DMS153 treated with DMSO at 0.1 percent for 48 hours (cell line): ENCODE measurements around the gene RASD1.
"Not testable (repeated sequence)": the region's sequence is repeated elsewhere in the genome, so short reads cannot be mapped to it uniquely, and the experiment has no call there.

Experiments used
- DNase-seq: peaks from one replicate; lab custom pipeline; 2025; ENCODE audit not compliant: unreplicated experiment; lab: John Stamatoyannopoulos, UW

Gene RASD1

DNA sequence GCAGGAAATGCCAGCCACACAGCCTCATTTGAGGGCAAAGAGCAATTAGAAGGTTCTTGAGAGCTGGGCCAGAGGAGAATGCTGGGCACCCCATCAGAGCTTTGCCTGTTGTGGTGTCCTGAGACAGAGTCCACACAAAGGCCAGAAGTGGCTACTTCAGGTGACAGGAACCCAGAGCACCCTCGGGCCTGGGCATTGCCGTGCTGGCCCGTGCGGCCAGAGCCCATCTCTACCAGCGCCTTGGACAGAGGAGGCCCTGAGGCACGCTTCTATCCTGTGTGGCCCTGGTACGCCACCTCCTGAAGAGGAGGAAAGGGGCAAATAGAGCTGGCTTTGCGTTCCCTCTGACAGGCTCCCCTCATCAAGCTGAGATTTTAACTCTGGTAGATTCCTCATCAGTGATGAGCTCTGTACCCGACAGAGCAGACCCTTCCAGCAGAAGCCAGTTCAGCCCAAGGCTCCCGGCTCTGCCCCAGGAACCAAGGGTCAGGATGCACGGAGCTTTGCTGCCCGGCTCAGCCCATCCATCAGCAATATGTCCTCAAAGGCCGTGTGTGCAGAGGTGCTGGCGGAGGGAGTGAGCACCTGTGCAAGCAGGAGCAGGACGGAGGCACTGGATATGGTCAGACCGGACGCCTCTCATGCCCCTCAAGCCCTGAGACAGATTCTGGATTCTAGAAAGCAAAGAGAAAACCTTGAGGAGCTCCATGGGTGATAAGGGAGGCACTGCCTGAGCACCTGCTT, 3.4 kb upstream of the RASD1 start:
- no peak for DNase-seq

DNA sequence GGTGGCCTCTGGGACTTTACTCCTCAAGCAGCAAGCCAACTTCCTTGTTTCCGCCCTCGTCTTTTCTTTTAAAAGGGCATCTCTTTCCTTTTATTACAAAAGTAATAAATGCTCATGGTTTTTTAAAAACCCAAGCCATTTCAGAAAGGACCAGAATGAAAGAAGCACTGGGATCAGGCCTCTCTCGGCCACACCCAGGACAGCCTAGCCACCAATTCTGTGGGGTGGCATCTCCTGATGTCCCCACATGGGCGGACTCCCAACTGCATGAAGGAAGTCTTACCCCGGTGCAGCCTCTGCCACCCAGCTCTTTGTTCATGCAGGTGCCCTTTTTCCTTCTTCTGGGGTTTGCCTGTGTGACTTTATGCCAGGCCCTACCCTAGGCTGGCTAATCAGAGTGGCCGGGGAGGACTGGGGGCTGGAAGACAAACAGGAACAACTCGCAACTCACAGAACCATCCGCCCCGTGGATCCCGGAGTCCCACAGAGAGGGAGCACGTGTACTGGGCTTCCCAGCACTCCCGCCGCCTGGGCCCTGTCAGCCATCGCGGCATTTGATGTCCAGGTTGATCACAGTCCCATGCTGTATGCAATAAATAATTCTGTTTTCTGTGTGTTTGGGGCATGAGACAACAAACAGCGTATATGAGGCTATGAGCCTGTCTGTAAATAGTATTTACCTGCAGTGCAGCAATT, 2.6 kb upstream of the RASD1 start:
- no peak for DNase-seq

DNA sequence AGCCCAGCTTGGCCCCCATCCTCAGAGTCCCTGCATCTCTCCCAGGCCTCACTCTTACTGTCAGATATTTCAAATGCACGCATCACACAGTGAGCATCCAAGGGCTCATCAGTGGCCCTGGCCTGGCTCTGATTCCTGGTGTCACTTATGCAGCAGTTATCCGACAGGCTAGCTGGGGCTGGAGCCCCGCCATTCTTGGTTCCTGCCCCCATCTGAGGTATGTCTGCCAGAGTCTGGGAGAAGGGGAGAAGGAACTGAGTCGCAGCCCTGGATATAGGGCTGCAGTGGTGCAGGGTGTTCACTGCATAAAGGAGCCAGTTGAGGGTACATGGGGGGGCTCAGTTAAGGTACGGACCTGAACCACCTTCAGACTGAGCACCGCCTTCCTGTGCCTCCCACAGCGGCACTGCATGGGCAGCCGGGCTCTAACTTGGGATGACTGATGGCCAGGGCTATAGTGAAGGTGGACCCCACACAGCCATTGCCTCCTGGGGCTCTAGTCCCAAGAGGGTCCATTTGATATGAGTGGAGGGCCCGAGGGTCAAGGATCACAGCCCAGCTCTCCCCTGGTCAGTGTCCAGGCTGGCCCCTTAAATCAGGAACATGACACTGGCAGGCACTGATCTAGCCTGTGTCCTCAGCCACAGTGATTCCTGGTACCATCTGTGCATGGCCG, 1.8 kb upstream of the RASD1 start:
- no peak for DNase-seq

DNA sequence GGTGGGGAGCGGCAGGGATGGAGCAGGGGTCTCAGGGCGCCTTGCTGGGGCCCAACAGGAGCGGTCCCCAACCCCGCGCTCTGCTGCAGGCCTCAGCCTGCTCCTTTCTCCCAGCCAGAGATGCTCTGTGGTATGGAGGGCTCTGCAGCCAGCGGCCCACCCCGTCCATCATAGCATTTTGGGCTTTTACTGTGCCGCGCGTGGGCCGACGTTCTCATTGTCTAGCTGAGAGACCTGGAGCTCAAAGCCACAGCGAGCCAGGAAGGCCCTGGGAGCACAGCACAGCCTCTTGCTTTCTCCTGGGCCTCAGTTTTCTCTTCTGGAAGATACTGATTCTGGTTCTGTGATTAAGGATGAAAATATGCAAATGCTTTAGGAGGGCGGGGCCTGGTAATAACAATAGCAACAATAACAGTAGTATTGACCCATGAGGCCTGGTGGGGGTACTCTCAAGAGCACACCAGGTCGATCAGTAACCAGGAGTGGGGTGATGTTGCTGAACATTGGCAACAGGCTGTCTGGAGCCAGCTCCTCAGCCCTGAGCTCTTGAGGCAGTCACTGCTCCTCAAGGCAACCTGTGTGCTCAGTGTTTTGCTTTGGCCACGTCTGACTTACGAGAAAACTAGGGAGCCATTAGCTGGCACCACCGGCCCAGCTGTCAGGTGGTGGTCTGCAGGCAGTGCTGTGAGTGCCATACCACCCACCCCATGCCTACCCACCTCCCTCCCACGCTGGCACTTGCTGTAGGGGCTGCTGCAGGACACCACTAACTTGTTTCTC, 1.1 kb upstream of the RASD1 start:
- DNase-seq, result no peak

DNA sequence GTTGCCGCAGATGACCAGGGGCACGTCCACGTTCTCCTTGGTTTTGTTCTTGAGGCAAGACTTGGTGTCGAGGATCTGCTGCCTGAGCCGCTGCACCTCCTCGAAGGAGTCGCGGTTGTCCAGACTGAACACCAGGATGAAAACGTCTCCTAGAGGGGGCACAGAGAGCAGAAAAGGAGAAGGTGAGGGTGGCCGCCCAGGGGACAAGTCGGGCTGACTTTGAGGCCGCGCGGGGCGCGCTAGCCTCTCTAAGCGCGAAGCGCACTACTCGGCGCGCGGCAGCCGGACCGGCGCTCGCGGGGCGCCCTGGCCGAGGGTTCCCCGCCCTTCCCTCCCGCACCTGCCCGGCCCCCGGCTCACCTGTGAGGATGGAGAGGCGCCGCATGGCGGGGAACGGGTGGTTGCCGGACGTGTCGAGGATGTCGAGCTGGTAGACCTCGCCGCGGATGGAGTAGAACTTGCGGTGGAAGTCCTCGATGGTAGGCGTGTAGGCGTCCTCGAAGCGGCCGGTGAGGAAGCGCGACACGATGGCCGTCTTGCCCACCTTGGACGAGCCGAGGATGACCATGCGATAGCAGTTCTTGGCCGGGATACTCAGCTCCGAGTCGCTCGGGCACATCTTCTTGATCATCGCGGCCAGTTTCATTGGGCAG, 533 bp downstream of the RASD1 start:
- no peak for DNase-seq

DNA sequence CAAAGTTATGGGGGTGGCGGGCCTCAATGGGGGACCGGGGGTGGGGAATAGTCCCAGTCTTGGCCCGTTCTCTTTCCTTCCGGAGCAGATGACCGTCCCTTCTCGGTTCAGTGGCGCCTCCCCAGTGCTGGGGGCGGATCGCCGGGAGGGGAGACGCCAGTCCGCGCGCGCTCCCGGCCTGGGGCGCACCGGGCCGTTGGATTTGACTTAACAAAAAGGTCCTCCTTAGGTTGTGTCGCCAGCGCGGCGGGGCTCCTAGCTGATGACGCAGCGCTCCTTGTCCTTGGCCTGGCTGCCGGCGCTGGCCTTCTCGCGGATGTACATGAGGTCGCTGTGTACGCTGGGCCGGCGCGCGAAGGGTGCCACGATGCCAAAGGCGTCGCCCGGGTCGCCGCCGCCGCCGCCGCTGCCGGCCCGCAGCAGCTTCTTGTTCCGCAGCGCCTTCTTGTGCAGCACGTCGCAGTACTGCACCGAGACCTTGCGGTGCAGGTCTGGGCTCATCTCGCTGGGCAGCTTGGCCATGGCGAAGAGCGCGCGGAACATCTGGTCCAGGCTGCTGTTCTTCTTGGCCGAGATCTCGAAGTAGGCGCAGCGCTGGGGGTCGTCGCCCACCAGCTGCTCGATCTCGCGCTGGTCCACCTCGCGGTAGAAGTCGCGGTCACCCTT, 1.2 kb downstream of the RASD1 start:
- no peak for DNase-seq

DNA sequence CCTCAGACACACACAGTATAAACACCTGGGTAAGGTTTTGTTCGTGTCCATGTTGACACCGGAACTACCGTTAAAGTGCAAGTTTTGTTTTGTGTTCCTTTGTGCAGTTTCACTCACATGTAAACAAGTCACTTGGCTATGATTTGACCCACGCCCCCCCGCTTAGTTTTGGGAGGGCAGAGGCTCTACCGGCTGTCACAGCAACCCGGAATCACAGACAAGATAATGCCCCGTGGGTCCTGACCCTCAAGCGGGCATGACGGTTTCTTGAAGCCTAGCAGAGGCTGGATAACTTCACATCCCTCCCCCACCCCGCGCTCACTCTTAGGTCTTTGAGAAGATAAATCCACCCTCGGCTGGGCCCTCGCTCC, 1.7 kb downstream of the RASD1 start:
- no peak for DNase-seq

DNA sequence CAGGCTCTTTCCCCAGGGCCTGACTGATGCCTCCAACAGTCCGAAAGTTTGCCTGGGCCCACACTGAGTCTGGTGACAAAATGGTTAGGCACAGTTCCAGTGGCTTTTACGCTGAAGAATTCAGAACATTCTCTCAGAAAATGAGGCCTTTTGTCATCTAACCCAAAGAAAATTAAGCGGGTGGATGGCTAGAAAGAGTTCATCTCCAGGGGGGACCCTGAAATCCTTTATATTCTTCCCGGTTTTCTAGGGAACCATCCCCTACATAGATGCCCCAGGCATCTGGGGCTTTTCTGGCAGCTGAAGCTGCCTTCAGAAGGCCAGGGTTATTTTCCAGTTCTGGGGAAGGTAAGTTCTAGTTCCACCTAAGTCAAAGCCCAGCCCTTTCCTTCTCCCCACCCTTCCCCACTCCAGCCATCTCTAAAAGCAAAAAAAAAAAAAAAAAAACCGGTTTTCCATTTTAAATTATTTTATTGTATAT, 2.2 kb downstream of the RASD1 start:
- DNase-seq, result no peak

DNA sequence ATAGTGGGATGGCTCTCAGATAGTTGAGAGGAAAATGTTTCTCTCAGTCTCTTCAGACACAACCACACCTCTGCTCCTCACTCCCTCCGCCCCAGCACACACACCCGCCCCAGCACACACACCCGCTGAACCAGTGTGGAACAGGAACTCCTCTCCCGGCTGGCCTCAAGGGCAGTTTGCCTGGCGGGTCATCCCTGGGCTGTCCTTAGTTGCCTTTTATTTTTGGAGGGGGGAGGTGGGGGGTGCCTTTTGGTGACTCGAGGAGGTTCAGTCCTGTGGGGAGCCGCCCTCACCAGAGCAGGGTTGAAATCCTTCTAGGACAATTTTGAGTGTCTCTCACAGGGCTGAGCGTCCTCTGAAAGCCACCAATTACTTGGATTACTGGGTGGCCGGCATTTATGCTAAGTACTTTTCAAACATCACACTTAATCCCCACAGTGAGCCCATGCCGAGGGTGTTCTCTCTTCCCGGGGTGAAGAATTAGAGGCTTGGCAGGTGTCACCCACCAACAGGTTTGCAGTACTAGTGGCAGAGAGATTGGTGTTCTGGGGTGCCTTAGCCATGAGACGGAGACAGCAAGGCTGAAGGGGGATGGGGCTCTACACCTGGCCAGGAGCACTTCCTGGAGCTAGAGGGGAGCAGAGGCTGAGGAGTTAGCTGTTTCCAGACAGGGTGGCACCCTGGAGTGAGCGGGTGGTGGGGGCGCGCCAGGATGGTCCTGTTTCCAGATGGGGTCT, 2.8 kb downstream of the RASD1 start:
- DNase-seq, result no peak

DNA sequence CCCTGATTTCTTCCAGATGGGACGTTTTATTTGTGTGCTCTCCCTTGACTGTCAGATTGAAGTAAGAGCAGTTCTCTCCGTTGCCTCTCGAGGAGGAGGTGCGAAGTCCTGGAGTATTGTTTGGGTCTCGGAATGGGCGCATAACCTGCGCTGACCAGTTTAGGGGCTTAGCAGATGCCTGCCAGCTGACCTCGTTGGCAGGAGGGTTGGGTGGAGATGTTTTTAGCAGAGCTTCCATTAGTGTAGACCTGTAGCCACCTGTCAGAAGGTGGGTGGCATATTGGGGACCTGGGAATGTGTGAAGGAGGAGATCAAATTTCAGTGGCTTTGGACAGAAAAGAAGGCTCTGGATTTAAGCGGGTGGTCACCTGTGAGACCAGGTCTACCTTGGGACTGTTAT, 3.6 kb downstream of the RASD1 start:
- no peak for DNase-seq

DNA sequence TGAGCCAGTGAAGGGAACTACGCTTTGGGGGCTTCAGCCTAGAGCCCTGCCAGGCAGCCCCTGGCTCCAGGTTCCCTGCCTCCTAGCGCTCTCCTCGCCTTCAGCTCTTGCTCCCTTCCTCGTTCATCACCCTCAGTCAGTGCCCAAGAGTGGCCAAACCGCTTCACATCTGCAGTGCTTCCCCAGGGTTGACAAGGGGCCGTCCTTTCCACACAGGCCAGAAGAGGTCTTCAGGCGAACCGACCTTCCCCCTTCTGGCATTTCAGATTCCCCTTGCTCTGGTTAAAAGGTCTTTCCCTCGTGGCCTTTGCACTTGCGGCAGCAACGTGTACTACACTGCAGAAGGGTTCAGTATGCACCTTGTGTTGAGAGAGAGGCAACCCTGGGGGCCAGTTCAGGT, 4.1 kb downstream of the RASD1 start:
- DNase-seq, result no peak

DNA sequence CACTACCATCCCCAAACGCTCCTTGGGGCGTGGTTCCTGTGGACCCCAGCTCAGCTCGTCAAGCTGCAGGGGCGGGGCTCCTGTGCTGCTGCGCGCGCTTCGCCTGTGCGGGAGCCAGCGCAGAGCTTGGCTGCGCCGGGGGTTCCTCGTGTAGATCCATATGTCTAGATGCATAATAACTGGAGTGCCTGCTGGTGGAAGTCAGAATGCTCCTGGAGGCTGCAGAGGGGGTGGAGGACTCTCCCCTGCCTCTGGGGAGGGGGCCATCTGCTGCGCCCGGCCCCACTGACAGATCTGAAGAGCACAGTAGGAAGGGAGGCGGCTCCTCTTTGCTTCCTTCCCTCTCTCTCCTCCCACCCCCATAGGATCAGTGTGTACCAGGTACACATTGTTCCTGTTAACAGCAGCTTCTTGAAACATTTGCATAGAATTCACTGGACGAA, 4.6 kb downstream of the RASD1 start:
- no peak for DNase-seq

DNA sequence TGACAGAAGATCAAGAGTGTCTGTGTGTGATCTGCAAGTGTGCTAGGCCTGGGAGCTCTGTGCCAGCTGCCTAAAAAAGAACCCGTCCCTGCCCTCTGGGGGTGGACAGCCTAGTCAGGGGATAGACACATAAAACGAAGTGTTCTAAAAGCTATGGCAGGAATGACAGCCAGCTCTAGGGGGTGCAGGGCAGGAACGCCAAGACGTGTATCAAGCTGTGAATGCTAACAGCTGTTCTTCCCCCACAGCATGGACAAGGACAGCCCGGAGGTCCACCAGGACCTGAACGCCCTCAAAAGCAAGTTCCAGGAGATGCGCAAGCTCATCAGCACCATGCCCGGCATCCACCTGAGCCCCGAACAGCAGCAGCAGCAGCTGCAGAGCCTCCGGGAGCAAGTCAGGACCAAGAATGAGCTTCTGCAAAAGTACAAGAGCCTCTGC, 5.1 kb downstream of the RASD1 start:
- no peak for DNase-seq

DNA sequence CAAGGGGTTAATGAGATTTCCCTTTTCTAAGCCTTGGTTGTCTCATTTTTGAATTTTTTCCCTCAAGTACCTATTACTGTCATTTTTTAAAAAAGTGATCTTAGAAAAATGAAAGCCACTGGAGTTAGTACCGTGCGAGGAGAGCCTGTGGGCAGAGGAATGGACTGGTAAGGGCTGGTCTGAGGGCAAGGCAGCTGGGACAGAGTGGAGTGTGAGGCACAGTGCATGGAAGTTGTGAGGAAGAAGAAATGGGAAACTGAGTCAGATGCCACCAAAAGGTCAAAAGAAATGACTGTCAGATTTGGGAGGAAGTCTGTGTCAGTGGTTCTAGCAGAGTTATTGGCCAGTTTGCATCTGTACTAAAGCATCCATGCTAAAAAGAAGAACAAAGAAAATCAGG, 8.2 kb downstream of the RASD1 start:
- DNase-seq, result no peak

DNA sequence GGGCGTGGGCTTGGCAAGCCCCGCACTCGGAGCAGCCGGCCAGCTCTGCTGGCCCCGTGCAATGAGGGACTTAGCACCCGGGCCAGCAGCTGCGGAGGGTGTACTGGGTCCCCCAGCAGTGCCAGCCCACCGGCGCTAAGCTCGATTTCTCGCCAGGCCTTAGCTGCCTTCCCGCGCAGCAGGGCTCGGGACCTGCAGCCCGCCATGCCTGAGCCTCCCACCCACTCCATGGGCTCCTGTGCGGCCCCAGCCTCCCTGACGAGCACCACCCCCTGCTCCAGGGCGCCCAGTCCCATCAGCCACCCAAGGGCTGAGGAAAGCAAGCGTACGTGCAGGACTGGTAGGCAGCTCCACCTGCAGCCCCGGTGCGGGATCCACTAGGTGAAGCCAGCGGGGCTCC, 9.8 kb downstream of the RASD1 start:
- not testable (repeated sequence) for DNase-seq

DNA sequence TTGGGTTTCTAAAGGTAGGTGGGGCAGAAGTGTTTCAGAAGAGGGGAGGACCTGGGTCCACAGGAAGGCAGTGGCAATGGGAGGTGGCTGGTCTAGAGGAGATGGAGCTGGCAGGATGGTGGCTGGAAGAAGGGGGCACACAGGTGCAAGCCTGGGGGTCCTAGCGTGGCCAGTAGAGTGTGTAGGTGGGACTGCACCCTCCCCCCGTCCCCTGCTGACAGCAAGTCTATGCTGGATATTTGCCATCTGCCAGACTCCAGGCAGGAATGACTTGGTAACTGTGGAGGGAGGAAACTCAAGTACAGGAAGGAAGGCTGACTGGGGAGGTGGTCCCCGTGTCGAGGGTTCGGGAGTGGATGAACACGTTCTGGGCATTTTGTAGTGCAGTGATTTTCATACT, 10.8 kb downstream of the RASD1 start:
- no peak for DNase-seq

DNA sequence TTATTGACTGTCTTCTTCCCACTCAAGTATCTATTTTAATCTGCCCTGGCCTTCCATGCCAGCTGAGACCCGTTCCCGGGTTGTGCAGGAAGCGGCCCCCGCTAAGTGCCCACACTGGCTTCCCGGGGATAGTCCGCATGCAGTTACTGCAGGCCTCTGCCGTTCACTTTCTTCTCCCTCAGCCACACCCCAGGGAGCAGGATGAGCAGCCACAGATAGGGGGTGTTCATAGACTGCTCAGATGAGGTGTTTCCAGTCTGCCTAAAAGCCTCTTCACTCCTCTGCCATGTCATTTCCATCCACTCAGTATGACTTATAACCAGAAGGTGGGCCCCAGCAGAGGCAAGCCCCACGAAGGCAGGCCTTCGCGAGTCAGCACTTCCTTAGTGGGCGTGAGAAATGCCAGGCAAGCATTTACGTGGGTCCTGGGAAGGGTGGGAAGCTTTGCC, 11.7 kb downstream of the RASD1 start:
- DNase-seq, result no peak

DNA sequence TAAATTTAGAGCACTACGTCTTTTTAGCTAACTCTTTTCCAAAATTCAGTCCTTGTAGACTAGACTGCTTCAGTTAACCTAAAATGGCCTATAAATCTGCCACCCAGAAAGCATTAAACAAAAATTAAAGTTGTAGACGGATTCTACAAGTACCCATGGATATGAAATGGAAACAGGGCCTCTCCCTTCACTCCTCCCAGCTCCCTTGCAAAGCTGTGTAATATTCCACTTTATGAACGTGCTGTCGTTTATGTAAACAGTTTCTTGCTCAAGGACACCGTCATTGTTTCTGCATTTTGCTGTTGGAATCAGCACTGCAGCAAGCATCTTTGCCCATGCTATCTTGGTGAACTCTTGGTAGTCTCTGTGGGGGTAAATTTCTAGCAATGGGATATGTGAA, 14.3 kb downstream of the RASD1 start:
- no peak for DNase-seq

DNA sequence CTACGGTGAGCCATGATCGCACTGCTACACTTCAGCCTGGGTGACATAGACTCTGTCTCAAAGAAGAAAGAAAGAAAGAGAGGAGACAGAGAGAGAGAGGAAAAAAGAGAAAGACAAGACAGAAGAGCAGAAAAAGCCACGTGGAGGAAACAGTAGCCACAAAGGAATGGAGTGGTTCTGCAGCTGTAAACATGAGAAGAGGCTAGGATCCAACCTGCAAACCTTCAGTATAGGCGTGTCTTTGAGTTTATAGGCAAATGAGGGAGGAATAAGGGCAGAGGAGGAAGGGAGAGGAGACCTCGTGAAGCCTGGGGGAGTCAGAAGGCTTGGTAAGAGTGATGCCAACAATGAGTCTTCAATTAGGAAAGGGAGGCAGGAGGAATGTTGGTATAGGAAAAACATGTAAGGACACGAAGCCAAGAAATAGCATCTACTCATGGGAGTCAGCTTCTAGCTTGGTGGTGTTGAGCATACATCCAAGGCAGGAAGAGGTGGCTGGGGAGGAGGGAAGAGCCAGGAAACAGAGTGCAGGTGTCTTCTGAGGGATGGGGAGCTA, 15.5 kb downstream of the RASD1 start:
- no peak for DNase-seq
